GM19239 (cell line): Measurements from ENCODE around the gene L1TD1.
"Not testable (repeated sequence)": the region's sequence is repeated elsewhere in the genome, so short reads cannot be mapped to it uniquely, and the experiment has no call there.

Experiments
- DNase-seq: peaks from one replicate; pipeline ENCODE4 v3.0.0; 2011; ENCODE audit warnings: low spot score; ENCODE audit not compliant: insufficient read length
- FAIRE-seq: peaks from 2 replicates; lab custom pipeline; 2011; peaks lifted over from hg19 to GRCh38; lab: Jason Lieb, UNC

L1TD1 gene

DNA sequence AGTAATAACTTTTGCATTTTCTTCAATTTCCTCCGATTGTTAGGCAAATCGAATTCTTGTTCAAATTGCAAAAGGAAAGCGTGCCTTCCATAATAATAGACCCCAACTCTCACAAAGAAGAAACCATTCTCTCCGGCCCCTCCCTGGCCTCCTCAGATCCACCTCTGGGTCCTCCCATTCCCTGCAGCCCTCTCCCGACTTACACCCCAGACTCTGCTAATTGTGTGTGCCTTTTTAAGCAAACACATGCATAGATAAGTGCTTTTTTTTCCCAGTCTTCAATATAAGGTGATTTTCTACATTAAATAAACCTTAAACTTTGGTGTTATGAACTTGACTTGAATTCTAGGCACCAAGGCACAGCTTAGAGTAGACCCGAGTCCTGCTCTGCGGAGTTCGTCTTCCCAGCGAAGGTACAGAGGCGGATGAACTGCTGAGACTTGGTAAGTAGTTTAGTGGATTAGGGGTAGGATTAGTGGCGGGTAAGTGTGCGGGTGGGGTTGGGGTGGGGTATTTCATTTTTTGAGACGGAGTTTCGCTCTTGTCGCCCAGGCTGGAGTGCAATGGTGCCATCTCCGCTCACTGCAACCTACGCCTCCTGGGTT, 1.5 kb downstream of the L1TD1 start:
- FAIRE-seq (no peak), DNase-seq (no peak)

GRCh38 chr1:62198069-62198780, 3.6 kb downstream of the L1TD1 start:
- no peak for FAIRE-seq

GRCh38 chr1:62198781-62199125, 4.1 kb downstream of the L1TD1 start:
- DNase-seq: no peak

More at GRCh38 chr1:62198069-62198780, 3.6 kb downstream of the L1TD1 start:
- no peak for DNase-seq

GRCh38 chr1:62207187-62207586, 12.5 kb downstream of the L1TD1 start:
- FAIRE-seq (no peak), DNase-seq (no peak)

More at GRCh38 chr1:62198781-62199125, 4.1 kb downstream of the L1TD1 start:
- FAIRE-seq: no peak

- FAIRE-seq: no peak
Measured at GRCh38 chr1:62208087-62208486, 13.4 kb downstream of the L1TD1 start.

DNA sequence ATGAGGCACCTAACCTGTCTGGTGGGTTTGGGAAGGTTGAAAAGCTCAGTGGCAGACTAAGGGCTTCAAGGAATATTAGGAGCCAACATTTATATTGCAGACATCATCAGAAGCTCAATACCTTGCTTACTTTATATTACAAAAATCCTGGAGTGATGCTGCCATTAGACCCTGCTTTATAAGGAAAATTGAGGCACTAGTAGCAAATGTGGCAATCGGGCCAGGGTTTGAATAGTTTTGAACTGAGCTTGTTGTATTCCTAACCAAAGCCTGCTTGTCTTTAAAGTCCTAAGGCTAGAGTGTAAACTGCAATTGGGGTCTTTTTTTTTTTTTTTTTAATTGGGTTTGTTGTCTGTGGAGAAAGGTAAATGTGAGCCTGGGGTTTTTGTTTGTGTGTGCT, 14.3 kb downstream of the L1TD1 start:
- DNase-seq: no peak
- FAIRE-seq: no peak

More at GRCh38 chr1:62208087-62208486, 13.4 kb downstream of the L1TD1 start:
- DNase-seq: no peak

DNA sequence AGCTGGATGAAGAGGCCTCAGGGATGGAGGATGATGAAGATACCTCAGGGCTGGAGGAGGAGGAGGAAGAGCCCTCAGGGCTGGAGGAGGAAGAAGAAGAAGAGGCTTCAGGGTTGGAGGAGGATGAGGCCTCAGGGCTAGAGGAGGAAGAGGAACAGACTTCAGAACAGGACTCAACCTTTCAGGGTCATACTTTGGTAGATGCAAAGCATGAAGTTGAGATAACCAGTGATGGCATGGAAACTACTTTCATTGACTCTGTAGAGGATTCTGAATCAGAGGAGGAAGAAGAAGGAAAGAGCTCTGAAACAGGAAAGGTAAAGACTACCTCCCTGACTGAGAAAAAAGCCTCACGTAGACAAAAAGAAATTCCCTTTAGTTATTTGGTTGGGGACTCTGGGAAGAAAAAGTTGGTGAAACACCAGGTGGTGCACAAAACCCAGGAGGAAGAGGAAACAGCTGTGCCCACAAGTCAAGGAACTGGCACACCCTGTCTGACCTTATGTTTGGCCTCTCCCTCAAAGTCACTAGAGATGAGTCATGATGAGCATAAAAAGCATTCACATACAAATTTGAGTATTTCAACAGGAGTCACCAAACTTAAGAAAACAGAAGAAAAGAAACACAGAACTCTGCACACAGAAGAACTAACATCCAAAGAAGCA, 15.4 kb downstream of the L1TD1 start:
- DNase-seq (no peak), FAIRE-seq (no peak)

- no peak for FAIRE-seq
- DNase-seq: no peak
Measured at GRCh38 chr1:62210960-62211359, 16.3 kb downstream of the L1TD1 start.

DNA sequence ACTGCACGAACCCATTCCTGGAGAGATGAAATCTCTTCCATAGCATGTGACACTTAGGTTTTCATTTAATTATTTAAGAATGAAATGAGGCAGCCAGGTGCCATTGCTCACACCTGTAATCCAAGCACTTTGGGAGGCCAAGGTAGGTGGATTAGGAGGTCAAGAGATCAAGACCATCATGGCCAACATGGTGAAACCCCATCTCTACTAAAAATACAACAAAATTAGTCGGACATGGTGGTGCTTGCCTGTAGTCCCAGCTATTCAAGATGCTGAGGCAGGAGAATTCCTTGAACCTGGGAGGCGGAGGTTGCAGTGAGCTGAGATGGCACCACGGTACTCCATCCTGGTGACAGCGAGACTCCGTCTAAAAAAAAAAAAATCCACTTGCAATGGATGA, 17.8 kb downstream of the L1TD1 start:
- FAIRE-seq (no peak), DNase-seq (no peak)

DNA sequence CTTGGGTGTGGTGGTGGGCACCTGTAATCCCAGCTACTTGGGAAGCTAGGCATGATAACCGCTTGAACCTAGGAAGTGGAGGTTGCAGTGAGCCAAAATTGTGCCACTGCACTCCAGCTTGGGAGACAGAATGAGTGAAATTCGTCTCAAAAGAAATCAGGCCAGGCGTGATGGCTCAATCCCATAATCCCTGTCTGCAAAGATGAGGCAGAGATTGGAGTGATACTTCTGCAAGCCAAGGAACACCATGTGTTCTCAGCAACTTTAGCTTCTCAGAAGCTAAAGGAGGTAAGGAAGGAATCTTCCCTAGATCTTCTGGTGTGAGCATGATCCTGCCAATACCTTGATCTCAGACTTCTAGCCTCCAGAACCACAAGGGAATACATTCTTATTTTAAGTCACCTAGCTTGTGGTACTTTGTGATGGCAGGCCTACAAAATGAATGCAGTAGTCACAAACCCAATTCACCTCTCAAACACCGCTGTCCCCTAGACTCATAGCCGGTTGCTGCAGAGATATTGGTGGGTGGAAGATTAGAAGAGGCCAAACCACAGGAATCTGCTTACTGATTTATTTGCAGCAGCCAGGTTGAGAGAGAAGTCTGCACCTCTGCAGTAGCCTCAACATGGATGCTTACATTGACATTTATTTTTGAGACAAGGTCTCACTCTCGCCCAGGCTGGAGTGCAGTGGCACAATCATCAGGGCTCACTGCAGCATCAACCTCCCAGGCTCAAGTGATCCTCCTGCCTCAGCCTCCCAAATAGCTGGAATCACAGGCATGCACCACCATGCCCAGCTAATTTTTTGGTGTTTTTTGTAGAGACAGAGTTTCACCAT, 18.6 kb downstream of the L1TD1 start:
- DNase-seq: no peak
- FAIRE-seq: no peak

- no peak for DNase-seq
- FAIRE-seq: no peak
Measured at GRCh38 chr1:62218604-62219003, 24.0 kb downstream of the L1TD1 start.

DNA sequence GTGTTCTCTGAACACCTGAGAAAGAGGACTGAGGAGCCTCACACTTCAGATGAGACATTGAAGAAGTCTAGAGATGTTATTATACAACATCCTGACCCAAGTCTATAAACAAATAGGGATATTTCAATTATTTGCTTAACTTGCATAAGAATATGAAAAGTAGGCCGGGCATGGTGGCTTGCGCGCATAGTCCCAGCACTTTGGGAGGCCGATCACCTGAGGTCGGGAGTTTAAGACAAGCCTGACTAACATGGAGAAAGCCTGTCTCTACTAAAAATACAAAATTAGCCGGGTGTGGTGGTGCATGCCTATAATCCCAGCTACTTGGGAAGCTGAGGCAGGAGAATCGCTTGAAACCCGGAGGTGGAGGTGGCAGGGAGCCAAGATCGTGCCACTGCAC, 25.8 kb downstream of the L1TD1 start:
- DNase-seq, FAIRE-seq: not testable (repeated sequence)

- no peak for FAIRE-seq
Measured at GRCh38 chr1:62221171-62221570, 26.5 kb downstream of the L1TD1 start.

DNA sequence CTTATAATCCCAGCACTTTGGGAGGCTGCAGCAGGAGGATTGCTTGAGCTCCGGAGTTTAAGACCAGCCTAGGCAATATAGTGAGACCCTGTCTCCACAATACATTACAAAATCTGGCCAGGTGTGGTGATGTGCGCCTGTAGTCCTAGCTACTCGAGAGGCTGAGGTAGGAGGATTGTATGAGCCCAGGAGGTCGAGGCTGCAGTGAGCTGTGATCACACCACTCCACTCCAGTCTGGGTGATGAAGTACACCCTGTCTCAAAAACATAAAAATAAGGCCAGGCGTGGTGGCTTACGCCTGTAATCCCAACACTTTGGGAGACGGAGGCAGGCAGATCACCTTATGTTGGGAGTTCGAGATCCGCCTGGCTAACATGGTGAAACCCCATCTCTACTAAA, 27.7 kb downstream of the L1TD1 start:
- no peak for FAIRE-seq

More at GRCh38 chr1:62221171-62221570, 26.5 kb downstream of the L1TD1 start:
- DNase-seq: no peak

DNA sequence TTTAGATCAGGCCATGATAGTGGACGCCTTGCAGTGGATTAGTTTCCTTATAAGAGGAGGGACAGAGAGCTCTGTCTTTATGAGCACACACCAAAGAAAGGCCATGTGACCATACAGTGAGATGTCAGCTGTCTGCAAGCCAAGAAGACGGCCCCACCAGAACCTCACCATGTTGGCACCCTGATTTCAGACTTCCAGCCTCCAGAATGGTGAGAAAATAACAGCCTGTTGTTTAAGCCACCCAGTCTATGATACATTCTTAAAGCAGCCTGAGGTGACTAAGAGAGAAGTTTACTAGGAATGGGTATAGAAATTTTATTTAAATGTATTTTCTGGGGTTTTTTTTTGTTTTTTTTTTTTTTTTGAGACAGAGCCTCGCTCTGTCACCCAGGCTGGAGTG, 29.5 kb downstream of the L1TD1 start:
- DNase-seq (no peak), FAIRE-seq (no peak)

More for the DNA sequence above, 27.7 kb downstream of the L1TD1 start:
- DNase-seq: no peak

DNA sequence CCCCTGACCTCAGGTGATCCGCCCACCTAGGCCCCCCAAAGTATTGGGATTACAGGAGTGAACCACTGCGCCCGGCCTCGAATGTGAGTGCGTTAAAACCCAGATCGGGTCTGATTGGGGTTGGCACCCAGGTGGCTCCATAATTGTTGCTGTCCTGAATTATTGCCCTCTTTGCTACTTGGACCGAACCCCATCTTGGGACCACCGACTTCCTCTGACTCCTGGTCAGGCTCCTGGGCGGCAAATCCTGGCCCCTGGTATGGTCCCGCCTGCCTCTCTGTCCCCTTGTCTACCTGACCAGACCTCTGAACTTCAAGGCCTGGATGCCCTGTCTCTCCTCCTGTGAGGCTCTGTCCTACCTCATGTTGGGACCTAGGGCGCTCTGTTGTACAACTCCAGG, 32.8 kb downstream of the L1TD1 start:
- FAIRE-seq: no peak

GRCh38 chr1:62228136-62228882, 33.7 kb downstream of the L1TD1 start:
- DNase-seq: no peak
- no peak for FAIRE-seq

More for the DNA sequence above, 32.8 kb downstream of the L1TD1 start:
- DNase-seq: no peak

GRCh38 chr1:62228883-62229187, 34.2 kb downstream of the L1TD1 start:
- DNase-seq: no peak
- no peak for FAIRE-seq

DNA sequence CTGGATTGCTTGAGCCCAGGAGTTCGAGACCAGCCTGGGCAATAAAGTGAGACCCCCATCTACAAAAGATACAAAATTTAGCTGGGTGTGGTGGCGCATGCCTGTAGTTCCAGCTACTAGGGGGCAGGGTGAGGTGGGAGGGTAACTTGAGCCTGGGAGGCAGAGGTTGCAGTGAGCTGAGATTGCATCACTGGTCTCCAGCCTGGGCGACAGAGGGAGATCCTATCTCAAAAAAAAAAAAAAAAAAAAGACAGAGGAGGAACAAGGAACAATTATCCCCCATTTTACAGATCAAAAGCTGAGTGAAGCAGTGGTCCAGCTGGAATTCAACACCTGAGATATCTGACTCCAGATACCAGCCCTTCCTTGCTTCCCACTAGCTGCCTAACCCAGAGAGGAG, 34.8 kb downstream of the L1TD1 start:
- no peak for DNase-seq
- FAIRE-seq: no peak

DNA sequence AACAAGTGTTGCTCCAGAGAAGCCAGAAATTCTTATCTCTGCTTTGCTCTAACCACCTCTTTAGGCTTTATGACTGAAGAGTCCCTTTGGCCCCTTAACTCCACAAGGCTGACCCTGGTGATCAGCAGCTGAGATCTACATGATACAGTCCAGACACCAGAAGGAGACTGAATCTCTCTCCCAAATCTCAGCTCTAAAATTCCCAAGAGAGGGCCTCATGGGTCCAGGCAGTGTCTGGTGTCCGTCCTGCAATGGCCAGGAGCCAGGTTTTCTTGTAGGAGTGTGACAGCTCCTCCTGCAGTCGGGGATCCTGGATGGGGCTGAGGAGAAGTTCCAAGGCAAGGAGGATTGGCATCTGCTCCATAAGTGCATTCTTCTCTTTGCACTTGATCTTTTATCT, 35.3 kb downstream of the L1TD1 start:
- FAIRE-seq (no peak), DNase-seq (no peak)
